Keratinocyte (primary cell): ENCODE data around the gene SYNE1. TPM values are rescaled to one million over a fixed set of nuclear protein-coding genes. Genes with fewer than 3 reads are reported as not detected.

Source experiments
- DNase-seq: peaks from one replicate; pipeline ENCODE4 v3.0.0-alpha.2; 2011; ENCODE audit warnings: low read depth, missing footprints, low spot score
- FAIRE-seq: peaks from 2 replicates; lab custom pipeline; 2011; peaks lifted over from hg19 to GRCh38; lab: Jason Lieb, UNC
- H2AFZ ChIP-seq: 2 replicates; pipeline ENCODE4 v1.6.0; 2012; ENCODE audit warnings: low read length, control low read depth, inconsistent platforms; ENCODE audit not compliant: control insufficient read depth
- H3K27ac ChIP-seq: 2 replicates; pipeline ENCODE4 v1.5.1; 2011; ENCODE audit warnings: low read length; ENCODE audit not compliant: control insufficient read depth, insufficient read depth
- H3K27me3 ChIP-seq: 3 replicates; pipeline ENCODE4 v1.6.0; 2011; ENCODE audit warnings: low read length; ENCODE audit not compliant: control insufficient read depth, insufficient read depth; ENCODE audit errors: extremely low read depth
- H3K36me3 ChIP-seq, 2 experiments: 2 replicates in 1 of 2; 3 replicates in 1 of 2; pipeline ENCODE4 v1.5.1; 2011; ENCODE audit warnings: low read length in 2 of 2, mild to moderate bottlenecking in 1 of 2; ENCODE audit not compliant: control insufficient read depth in 2 of 2, insufficient read depth in 2 of 2; ENCODE audit errors: extremely low read depth in 1 of 2
- H3K4me1 ChIP-seq: 3 replicates; pipeline ENCODE4 v1.5.1; 2011; ENCODE audit warnings: low read length; ENCODE audit not compliant: control insufficient read depth, insufficient read depth; ENCODE audit errors: extremely low read depth
- H3K4me2 ChIP-seq: 3 replicates; pipeline ENCODE4 v1.6.0; 2011; ENCODE audit warnings: low read depth, low read length; ENCODE audit not compliant: control insufficient read depth, insufficient read depth; ENCODE audit errors: extremely low read depth
- H3K4me3 ChIP-seq, 3 experiments: fragments of 200-600 bp in 1 of 3; sonication (generic) in 1 of 3; 2 replicates in 2 of 3; 3 replicates in 1 of 3; pipeline ENCODE4 v1.5.1; 2011 to 2016; ENCODE audit warnings: low read length in 3 of 3, mild to moderate bottlenecking in 3 of 3, control low read depth in 2 of 3, inconsistent platforms in 1 of 3, low read depth in 1 of 3, mixed read lengths in 1 of 3, mixed run types in 1 of 3, moderate library complexity in 1 of 3; ENCODE audit not compliant: control insufficient read depth in 2 of 3, insufficient read depth in 2 of 3; ENCODE audit errors: extremely low read depth in 1 of 3
- H3K79me2 ChIP-seq: 2 replicates; pipeline ENCODE4 v1.6.0; 2012; ENCODE audit warnings: low read length; ENCODE audit not compliant: control insufficient read depth, insufficient read depth
- H3K9ac ChIP-seq: 3 replicates; pipeline ENCODE4 v1.6.0; 2011; ENCODE audit warnings: low read length; ENCODE audit not compliant: control insufficient read depth, insufficient read depth; ENCODE audit errors: extremely low read depth
- H3K9me1 ChIP-seq: 3 replicates; pipeline ENCODE4 v1.6.0; 2011; ENCODE audit warnings: low read length; ENCODE audit not compliant: control insufficient read depth, insufficient read depth; ENCODE audit errors: extremely low read depth
- H3K9me3 ChIP-seq: 2 replicates; pipeline ENCODE4 v1.5.1; 2012; ENCODE audit warnings: low read depth, low read length; ENCODE audit not compliant: control insufficient read depth
- H4K20me1 ChIP-seq: 3 replicates; pipeline ENCODE4 v1.6.0; 2011; ENCODE audit warnings: low read length; ENCODE audit not compliant: control insufficient read depth, insufficient read depth; ENCODE audit errors: extremely low read depth
- EZH2 ChIP-seq: IDR thresholded peaks from one replicate; pipeline ENCODE4 v1.6.1; 2012; ENCODE audit warnings: inconsistent platforms, mild to moderate bottlenecking, low read length, moderate library complexity
- dilution Hi-C: fragments of 300-500 bp; cut with MboI; formaldehyde crosslinking; loops from one replicate; pipeline ENCODE4 v1.7.0; 2020; ENCODE audit warnings: low sequenced_read_pairs; ENCODE audit not compliant: extremely low pct_ligation_motif_present
- polyA plus RNA-seq, 5 experiments: library from polyadenylated mRNA; depleted of rRNA in 3 of 5; stranded (reverse) in 3 of 5; stranded (forward) in 1 of 5; unstranded in 1 of 5; fragments of >200 nt; gene quantifications; 1 replicate in 1 of 5; 2 replicates in 3 of 5; 3 replicates in 1 of 5; pipeline versions ENCODE4 v1.2.1 to v1.2.3, GENCODE V29; 2011 to 2012; ENCODE audit warnings: missing spikeins in 2 of 5, low read depth in 1 of 5, low replicate concordance in 1 of 5
- TF ChIP-seq, protein P1 (sequence below), 3 experiments: IDR thresholded peaks in 1 of 3; conservative IDR thresholded peaks in 1 of 3; optimal IDR thresholded peaks in 1 of 3; 2 replicates in 2 of 3; 3 replicates in 1 of 3; pipeline versions ENCODE3 to v1.5.1; 2011; ENCODE audit warnings: low read length in 3 of 3, mild to moderate bottlenecking in 3 of 3, moderate library complexity in 2 of 3, control low read depth in 1 of 3, inconsistent platforms in 1 of 3; ENCODE audit not compliant: insufficient read depth in 2 of 3; ENCODE audit errors: extremely low read depth in 1 of 3

Gene SYNE1
- polyA plus RNA-seq, 1 donor (not counting 4 experiments of a cell fraction or from before 2014, with no cell fraction given), result 4.0 TPM

DNA sequence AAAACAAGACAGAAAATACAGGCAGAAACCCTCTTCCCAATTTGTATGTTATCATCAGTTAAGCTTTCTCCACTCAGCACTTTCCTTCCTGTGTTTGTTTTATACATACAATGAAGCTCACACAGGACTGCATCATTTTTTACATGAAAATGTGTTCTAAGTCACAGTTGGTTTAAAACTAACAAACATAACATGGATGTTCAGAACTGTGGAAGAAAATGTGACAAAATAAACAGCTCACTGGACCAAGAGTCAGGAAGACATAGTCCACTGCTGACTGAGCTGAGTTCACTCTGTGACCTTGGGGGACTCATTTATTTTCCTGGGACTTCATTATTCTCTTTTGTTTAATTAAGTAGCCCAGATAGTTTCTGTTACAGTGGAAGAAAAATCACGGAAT, 331.5 kb downstream of the SYNE1 start:
- no peak for FAIRE-seq
- dilution Hi-C loops, result no loop called here

DNA sequence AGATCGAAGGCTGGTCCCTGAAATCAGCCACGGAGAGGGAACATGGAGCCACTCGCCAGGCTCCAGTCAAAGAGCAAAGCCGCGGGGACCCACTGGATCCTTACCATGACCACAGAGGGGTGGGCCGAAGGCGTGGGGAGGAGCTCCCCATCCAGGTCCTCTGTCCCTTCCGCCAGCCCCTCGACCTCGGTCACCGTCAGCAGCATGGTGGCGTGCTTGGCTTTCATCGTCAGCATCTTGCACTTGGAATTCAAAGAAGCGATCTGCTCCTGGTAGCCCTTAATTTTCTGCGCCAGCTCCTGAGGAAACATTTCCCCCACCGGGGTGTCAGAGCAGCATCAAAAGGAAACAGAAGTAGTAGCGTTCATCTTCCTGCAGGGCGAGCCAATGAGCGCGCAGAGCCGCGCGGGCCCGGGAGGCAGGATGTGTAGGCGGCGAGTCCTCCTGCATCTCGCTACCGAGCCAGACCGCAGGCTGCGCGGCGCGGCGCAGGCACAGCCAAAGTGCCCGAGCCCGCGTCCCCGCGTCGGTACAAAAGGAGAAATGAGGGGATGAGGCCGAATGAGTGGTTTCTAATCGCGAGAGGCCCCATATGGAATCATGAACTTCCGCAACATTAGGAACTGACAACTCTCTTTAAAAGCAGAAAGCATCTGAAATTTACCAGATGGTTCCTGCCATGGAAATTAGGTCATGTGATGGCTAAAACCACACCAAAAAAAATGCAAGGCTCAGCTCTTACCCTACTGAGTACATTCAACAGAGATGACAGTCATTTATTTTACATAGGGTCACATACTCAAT, 335.2 kb downstream of the SYNE1 start:
- Histone ChIP-seq H3K27me3 (no peaks in the 10 kb centered on the region), H4K20me1 (no peaks in the 10 kb centered on the region), H2AFZ (peak overlapping the region; percentile 100), H3K79me2 (no peaks in the 10 kb centered on the region), H3K9me1 (no peaks in the 10 kb centered on the region), H3K9ac (peak overlapping the region; percentile 65), H3K4me3 (peak overlapping the region; percentile 65 to 95 (median 89)), H3K9me3 (no peaks in the 10 kb centered on the region), H3K4me1 (peaks cover 3% of the 10 kb centered on the region), H3K36me3 (no peaks in the 10 kb centered on the region), H3K27ac (peak overlapping the region; percentile 32), H3K4me2 (peak overlapping the region; percentile 93)
- dilution Hi-C loops, result no loop called here
- FAIRE-seq (no peak), DNase-seq (peak; percentile 11)
- no peak for TF ChIP-seq EZH2
- TF ChIP-seq, protein P1, sequence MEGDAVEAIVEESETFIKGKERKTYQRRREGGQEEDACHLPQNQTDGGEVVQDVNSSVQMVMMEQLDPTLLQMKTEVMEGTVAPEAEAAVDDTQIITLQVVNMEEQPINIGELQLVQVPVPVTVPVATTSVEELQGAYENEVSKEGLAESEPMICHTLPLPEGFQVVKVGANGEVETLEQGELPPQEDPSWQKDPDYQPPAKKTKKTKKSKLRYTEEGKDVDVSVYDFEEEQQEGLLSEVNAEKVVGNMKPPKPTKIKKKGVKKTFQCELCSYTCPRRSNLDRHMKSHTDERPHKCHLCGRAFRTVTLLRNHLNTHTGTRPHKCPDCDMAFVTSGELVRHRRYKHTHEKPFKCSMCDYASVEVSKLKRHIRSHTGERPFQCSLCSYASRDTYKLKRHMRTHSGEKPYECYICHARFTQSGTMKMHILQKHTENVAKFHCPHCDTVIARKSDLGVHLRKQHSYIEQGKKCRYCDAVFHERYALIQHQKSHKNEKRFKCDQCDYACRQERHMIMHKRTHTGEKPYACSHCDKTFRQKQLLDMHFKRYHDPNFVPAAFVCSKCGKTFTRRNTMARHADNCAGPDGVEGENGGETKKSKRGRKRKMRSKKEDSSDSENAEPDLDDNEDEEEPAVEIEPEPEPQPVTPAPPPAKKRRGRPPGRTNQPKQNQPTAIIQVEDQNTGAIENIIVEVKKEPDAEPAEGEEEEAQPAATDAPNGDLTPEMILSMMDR (optimal IDR thresholded peaks at IDR 0.05 in 1 of 3, IDR thresholded peaks at IDR 0.05 in 1 of 3, conservative IDR thresholded peaks at IDR 0.05 in 1 of 3; ENCODE audit: extremely low read depth in 1 of 3, insufficient read depth in 2 of 3, low read length in 3 of 3), result peak; percentile 64 to 76 (median 69)

More for the DNA sequence above, 331.5 kb downstream of the SYNE1 start:
- no peaks in the 10 kb centered on the region for H3K27me3 ChIP-seq
- H3K4me3 ChIP-seq, result no peak overlapping the region
- H3K4me2 ChIP-seq, result no peak overlapping the region
- H3K9me1 ChIP-seq, result no peaks in the 10 kb centered on the region
- no peaks in the 10 kb centered on the region for H3K36me3 ChIP-seq
- H3K9me3 ChIP-seq, result no peaks in the 10 kb centered on the region
- H3K27ac ChIP-seq, result no peak overlapping the region
- H3K4me1 ChIP-seq, result peaks cover 3% of the 10 kb centered on the region
- no peaks in the 10 kb centered on the region for H4K20me1 ChIP-seq
- no peak for TF ChIP-seq EZH2
- TF ChIP-seq, protein P1 (optimal IDR thresholded peaks at IDR 0.05 in 1 of 3, IDR thresholded peaks at IDR 0.05 in 1 of 3, conservative IDR thresholded peaks at IDR 0.05 in 1 of 3; ENCODE audit: extremely low read depth in 1 of 3, insufficient read depth in 2 of 3, low read length in 3 of 3), result no peak
- no peak for DNase-seq
- no peak overlapping the region for H2AFZ ChIP-seq
- H3K79me2 ChIP-seq, result no peaks in the 10 kb centered on the region
- no peak overlapping the region for H3K9ac ChIP-seq
